Adipose tissue (tissue), 3 donors: ENCODE data around the gene TMEM52. TPM values are rescaled to one million over a fixed set of nuclear protein-coding genes. Genes with fewer than 3 reads are reported as not detected.

Source experiments
- H3K27ac ChIP-seq: one replicate; pipeline ENCODE4 v1.5.1; 2013; ENCODE audit warnings: low read depth, low read length
- WGBS, 3 donors: extraction: QIAGEN DNeasy Blood & Tissue Kit; methylation state at CpG; one replicate each; pipeline ENCODE4 v1.1.7; 2013; 5-methylcytosine and 5-hydroxymethylcytosine counted together
- polyA plus RNA-seq, 3 donors: library from polyadenylated mRNA; stranded (reverse); fragments of 200-250 nt; gene quantifications; one replicate each; pipeline ENCODE4 v1.2.3, GENCODE V29; 2013
- donor health status: healthy with polysubstance abuse.
- donor health status: Bipolar disorder and iron deficiency.
- donor health status: healthy.

TMEM52 gene
- polyA plus RNA-seq, result 100 to 1,000 TPM in 1 of 3 donors, 1 to 10 TPM in 2; 1.5 to 182 (median 5.6) TPM

- H3K27ac ChIP-seq, result no peak within 1 kb of the TSS
- WGBS, 3 donors, result 0 to 1% (median 1%) methylated on average over 25 to 44 of the region's 44 CpGs
These were observed at the start of gene TMEM52 for GRCh38 chr1:1918901-1919303. Gene TMEM52 (minus strand): TSS chr1:1919279. CDS start chr1:1919265, 14 bp downstream.

GRCh38 chr1:1967879-1968278, 48.8 kb upstream of the TMEM52 start:
- 65 to 90% (median 88%) methylated on average over 3 of the region's 3 CpGs for WGBS, 3 donors
- no peak overlapping the region for H3K27ac ChIP-seq

- no peak overlapping the region for H3K27ac ChIP-seq
- 59 to 68% (median 63%) methylated on average over 16 of the region's 16 CpGs for WGBS, 3 donors
These were observed 48.1 kb upstream of the TMEM52 start for GRCh38 chr1:1967151-1967550.

- no peak overlapping the region for H3K27ac ChIP-seq
- WGBS, 3 donors, result 51 to 61% (median 53%) methylated on average over 38 of the region's 38 CpGs
These were observed 47.1 kb upstream of the TMEM52 start for GRCh38 chr1:1966071-1966740.

- 71 to 77% (median 74%) methylated on average over 10 of the region's 10 CpGs for WGBS, 3 donors
- H3K27ac ChIP-seq, result no peak overlapping the region
These were observed 46.5 kb upstream of the TMEM52 start for GRCh38 chr1:1965546-1965945.

- H3K27ac ChIP-seq, result no peak overlapping the region
- WGBS, 3 donors, result 66 to 83% (median 79%) methylated on average over 24 to 25 of the region's 25 CpGs
These were observed 45.7 kb upstream of the TMEM52 start for GRCh38 chr1:1964811-1965210.

GRCh38 chr1:1963570-1963969, 44.5 kb upstream of the TMEM52 start:
- H3K27ac ChIP-seq, result no peak overlapping the region
- 83 to 85% (median 83%) methylated on average over 17 of the region's 17 CpGs for WGBS, 3 donors

- WGBS, 3 donors, result 64 to 79% (median 72%) methylated on average over 2 of the region's 2 CpGs
- no peak overlapping the region for H3K27ac ChIP-seq
These were observed 43.7 kb upstream of the TMEM52 start for GRCh38 chr1:1962752-1963151.

- WGBS, 3 donors, result 46 to 55% (median 52%) methylated on average over 17 of the region's 17 CpGs
- no peak overlapping the region for H3K27ac ChIP-seq
These were observed 41.6 kb upstream of the TMEM52 start for GRCh38 chr1:1960480-1961196.

GRCh38 chr1:1959840-1960479, 40.9 kb upstream of the TMEM52 start:
- WGBS, 3 donors, result 6 to 8% (median 6%) methylated on average over 23 of the region's 23 CpGs
- H3K27ac ChIP-seq, result no peak overlapping the region

- 63 to 74% (median 71%) methylated on average over 12 of the region's 12 CpGs for WGBS, 3 donors
- H3K27ac ChIP-seq, result no peak overlapping the region
These were observed 40.4 kb upstream of the TMEM52 start for GRCh38 chr1:1959459-1959839.

- H3K27ac ChIP-seq, result no peak overlapping the region
- WGBS, 3 donors, result 72 to 83% (median 76%) methylated on average over 29 of the region's 29 CpGs
These were observed 39.0 kb upstream of the TMEM52 start for GRCh38 chr1:1958071-1958541.

- WGBS, 3 donors, result 80 to 83% (median 81%) methylated on average over 18 to 22 of the region's 22 CpGs
- no peak overlapping the region for H3K27ac ChIP-seq
These were observed 38.5 kb upstream of the TMEM52 start for GRCh38 chr1:1957533-1957961.

GRCh38 chr1:1956586-1957532, 37.8 kb upstream of the TMEM52 start:
- no peak overlapping the region for H3K27ac ChIP-seq
- 90 to 94% (median 92%) methylated on average over 35 to 38 of the region's 38 CpGs for WGBS, 3 donors

- 72 to 86% (median 83%) methylated on average over 7 of the region's 7 CpGs for WGBS, 3 donors
- no peak overlapping the region for H3K27ac ChIP-seq
These were observed 37.0 kb upstream of the TMEM52 start for GRCh38 chr1:1956101-1956500.

GRCh38 chr1:1955621-1956094, 36.6 kb upstream of the TMEM52 start:
- 46 to 67% (median 63%) methylated on average over 14 of the region's 14 CpGs for WGBS, 3 donors
- H3K27ac ChIP-seq, result no peak overlapping the region

GRCh38 chr1:1954831-1955441, 35.9 kb upstream of the TMEM52 start:
- WGBS, 3 donors, result 75 to 88% (median 87%) methylated on average over 45 to 46 of the region's 46 CpGs
- H3K27ac ChIP-seq, result no peak overlapping the region

- 83 to 92% (median 91%) methylated on average over 9 of the region's 9 CpGs for WGBS, 3 donors
- no peak overlapping the region for H3K27ac ChIP-seq
These were observed 34.9 kb upstream of the TMEM52 start for GRCh38 chr1:1954015-1954414.
